Measurements from ENCODE around the gene TSEN2. TPM values are rescaled to one million over a fixed set of nuclear protein-coding genes. Genes with fewer than 3 reads are reported as not detected.

TSEN2 gene
- total and polyA plus RNA-seq, 11 donors, result 14.3 to 22.3 (median 18.4) TPM

DNA sequence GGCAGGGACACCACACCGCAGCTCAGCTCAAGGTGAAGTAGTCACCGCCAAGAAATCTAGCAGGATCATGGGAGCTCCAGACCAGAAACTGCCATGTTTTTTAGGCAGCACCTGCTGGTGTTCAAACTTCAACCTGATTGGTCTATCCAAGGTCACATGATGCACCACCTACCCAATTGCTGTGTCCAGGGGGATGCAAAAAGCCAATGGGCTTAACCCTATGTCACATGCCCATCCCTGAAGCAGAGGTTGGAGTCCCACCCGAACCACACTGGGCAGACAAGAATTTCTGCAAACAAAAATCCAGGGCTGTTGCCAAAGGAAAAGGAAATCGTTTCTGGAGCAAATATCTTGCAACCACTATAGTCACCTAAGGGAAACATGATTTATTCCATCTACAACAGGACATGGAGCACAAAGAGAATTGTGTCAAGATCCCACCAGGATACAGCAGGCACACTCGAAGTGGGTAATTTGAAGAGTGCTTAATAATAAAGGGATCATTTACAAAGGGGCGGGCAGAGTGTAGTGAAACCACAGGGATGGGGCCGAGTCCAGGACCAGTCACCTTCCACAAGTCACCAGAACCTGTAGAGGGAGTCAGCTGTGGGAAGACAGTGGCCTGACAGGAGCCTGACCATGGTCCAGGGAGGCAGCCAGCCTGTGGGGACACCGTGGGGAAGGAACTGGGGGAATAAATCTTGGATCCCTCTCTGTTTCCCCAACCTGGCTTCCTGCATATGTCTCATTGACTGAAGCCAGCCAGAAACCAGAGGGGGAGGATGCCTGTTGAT, 34.2 kb upstream of the TSEN2 start:
- TF ChIP-seq, protein P1, sequence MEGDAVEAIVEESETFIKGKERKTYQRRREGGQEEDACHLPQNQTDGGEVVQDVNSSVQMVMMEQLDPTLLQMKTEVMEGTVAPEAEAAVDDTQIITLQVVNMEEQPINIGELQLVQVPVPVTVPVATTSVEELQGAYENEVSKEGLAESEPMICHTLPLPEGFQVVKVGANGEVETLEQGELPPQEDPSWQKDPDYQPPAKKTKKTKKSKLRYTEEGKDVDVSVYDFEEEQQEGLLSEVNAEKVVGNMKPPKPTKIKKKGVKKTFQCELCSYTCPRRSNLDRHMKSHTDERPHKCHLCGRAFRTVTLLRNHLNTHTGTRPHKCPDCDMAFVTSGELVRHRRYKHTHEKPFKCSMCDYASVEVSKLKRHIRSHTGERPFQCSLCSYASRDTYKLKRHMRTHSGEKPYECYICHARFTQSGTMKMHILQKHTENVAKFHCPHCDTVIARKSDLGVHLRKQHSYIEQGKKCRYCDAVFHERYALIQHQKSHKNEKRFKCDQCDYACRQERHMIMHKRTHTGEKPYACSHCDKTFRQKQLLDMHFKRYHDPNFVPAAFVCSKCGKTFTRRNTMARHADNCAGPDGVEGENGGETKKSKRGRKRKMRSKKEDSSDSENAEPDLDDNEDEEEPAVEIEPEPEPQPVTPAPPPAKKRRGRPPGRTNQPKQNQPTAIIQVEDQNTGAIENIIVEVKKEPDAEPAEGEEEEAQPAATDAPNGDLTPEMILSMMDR (IDR thresholded peaks at IDR 0.05), result no peak
- no peak for TF ChIP-seq POLR2A (IDR thresholded peaks at IDR 0.05)
- H3K27me3 ChIP-seq, result no peaks in the 10 kb centered on the region
- no peaks in the 10 kb centered on the region for H3K4me1 ChIP-seq
- ATAC-seq, result no peak
- WGBS, 4 donors, result 71 to 81% (median 75%) methylated on average over 8 of the region's 8 CpGs
- DNase-seq, result no peak
- peaks cover 0 to 6% (median 2%) of the 10 kb centered on the region in 12 donors for H3K9me3 ChIP-seq
- no peak overlapping the region for H3K27ac ChIP-seq
- H3K36me3 ChIP-seq, result no peaks in the 10 kb centered on the region
- intact Hi-C loops (cut with DNase I), result loop anchor here in 3 of 10 donors (10.0 kb wide), 2 partner anchors 75 to 165 kb away; partner anchors contain the start of gene PPARG (in 2 of the 3)
- H3K4me3 ChIP-seq, result no peak overlapping the region

DNA sequence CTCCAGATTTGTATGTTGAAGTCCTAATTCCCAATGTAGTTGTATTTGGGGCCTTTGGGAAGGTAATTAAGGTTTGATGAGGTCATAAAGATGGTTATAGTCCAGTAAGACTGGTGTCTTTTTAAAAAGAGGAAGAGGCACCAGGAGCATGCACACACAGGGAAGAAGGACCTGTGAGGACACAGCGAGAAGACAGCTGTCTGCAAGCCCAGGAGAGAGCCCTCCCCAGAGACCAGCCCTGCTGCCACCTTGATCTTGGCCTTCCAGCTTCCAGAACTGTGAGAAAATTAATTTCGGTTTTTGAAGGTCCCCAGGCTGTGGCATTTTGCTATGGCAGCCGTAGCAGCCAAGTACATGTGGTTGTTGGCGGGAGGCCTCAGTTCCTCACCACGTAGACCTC, 32.8 kb upstream of the TSEN2 start:
- intact Hi-C loops (cut with DNase I), result no loop called here
- H3K36me3 ChIP-seq, result no peaks in the 10 kb centered on the region
- no peak for DNase-seq
- TF ChIP-seq, protein P1 (IDR thresholded peaks at IDR 0.05), result no peak
- no peak for TF ChIP-seq POLR2A (IDR thresholded peaks at IDR 0.05)
- H3K4me3 ChIP-seq, result no peak overlapping the region
- no peaks in the 10 kb centered on the region for H3K4me1 ChIP-seq
- H3K9me3 ChIP-seq, result peaks cover 0 to 6% (median 2%) of the 10 kb centered on the region in 12 donors
- ATAC-seq, result no peak
- H3K27me3 ChIP-seq, result no peaks in the 10 kb centered on the region
- no peak overlapping the region for H3K27ac ChIP-seq
- 88 to 99% (median 95%) methylated on average over 5 of the region's 5 CpGs for WGBS, 4 donors

DNA sequence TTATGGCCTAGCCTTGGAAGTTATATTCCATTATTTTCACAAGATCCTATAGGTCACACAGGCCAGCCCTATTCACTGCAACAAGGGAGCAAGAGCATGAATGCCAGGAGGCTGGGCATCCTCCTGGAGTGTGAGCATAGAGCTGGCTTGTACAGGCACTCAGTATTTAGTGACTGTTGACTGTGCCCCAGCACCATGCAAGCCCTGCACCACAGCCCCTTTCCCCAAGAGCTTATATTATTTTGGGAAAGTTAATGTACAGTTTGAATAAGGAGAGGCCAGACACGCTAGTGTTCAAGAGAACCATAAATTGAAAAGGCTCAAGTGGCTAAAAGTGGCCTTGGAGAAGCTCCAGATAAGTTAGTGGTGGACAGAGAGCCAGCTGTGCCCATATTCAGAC, 32.3 kb upstream of the TSEN2 start:
- ATAC-seq (no peak), DNase-seq (no peak)
- no peaks in the 10 kb centered on the region for H3K4me1 ChIP-seq
- TF ChIP-seq POLR2A (IDR thresholded peaks at IDR 0.05), result no peak
- TF ChIP-seq, protein P1 (IDR thresholded peaks at IDR 0.05), result no peak
- H3K4me3 ChIP-seq, result no peak overlapping the region
- WGBS, 4 donors, result 78 to 82% (median 81%) methylated on average over 1 of the region's 1 CpG
- H3K27ac ChIP-seq, result no peak overlapping the region
- intact Hi-C loops (cut with DNase I), result no loop called here
- H3K36me3 ChIP-seq, result no peaks in the 10 kb centered on the region
- H3K27me3 ChIP-seq, result no peaks in the 10 kb centered on the region
- peaks cover 0 to 6% (median 2%) of the 10 kb centered on the region in 12 donors for H3K9me3 ChIP-seq

DNA sequence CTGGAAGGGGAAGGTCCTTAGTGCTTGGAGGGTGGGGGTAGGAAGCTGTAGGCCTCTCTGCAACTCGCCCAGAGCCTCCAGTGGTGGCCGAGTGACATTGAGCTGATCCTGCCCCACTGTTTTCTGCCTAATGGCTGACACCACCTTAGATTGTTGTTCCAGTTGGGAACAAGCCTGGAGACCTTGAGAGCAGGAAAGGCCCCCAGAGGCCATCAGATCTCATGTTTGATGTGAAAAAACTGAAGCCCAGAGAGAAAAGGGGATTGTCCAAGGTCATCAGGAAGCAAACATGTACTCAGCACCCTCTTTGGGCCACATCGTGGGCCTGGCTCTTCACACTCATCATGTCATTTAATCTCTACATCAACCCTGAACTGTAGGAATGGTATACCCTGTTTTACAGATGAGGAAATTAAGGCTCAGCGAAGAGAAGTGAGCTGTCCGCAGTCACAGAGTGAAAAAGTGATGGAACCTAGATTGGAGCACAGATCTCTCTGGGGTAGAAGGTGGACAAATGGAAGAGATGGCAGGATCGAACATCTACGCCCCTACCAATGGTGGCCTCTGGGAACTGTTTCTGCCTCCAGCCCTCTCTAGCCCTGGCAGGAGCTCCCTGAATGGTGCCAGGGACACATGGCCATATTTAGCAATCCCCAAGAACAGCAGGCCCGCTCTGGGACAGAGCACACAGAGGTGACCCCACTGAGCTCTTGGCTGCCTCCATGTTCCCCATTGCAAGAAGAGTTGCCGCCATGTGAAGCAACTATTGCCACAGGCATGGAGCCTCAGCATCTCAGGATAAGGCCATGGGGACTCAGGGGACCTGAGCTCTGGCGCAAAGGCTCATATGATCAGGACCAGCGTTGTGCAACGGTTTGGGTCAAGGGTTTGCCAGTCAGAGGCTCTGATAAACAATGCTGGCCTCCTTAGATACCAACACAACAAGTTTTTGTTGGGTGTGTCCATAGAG, 31.6 kb upstream of the TSEN2 start:
- no peaks in the 10 kb centered on the region for H3K4me1 ChIP-seq
- TF ChIP-seq, protein P1 (IDR thresholded peaks at IDR 0.05), result no peak
- no peak for TF ChIP-seq POLR2A (IDR thresholded peaks at IDR 0.05)
- H3K4me3 ChIP-seq, result no peak overlapping the region
- H3K36me3 ChIP-seq, result no peaks in the 10 kb centered on the region
- 88 to 91% (median 91%) methylated on average over 9 to 12 of the region's 12 CpGs for WGBS, 4 donors
- no peaks in the 10 kb centered on the region for H3K27me3 ChIP-seq
- ATAC-seq (peak in 2 of 4 donors; percentile 41 to 67), DNase-seq (no peak)
- intact Hi-C loops (cut with DNase I), result no loop called here
- H3K9me3 ChIP-seq, result peaks cover 0 to 6% (median 2%) of the 10 kb centered on the region in 12 donors
- H3K27ac ChIP-seq, result no peak overlapping the region
